H1 (cell line): ENCODE data around the gene YIPF7.

ENCODE experiments used
- CEBPB ChIP-seq: IDR thresholded peaks from 2 replicates; pipeline ENCODE4 v1.6.1; 2012; ENCODE audit warnings: low read depth, low read length
- TF ChIP-seq, protein P1 (sequence below), 3 experiments: IDR thresholded peaks; 1 replicate in 2 of 3; 2 replicates in 1 of 3; pipeline versions ENCODE4 v1.5.1 to v1.6.1; 2011; ENCODE audit warnings: low read length in 3 of 3, mild to moderate bottlenecking in 3 of 3, inconsistent platforms in 2 of 3, low read depth in 1 of 3, moderate library complexity in 1 of 3; ENCODE audit not compliant: insufficient read depth in 1 of 3; ENCODE audit errors: control extremely low read depth in 1 of 3

DNA sequence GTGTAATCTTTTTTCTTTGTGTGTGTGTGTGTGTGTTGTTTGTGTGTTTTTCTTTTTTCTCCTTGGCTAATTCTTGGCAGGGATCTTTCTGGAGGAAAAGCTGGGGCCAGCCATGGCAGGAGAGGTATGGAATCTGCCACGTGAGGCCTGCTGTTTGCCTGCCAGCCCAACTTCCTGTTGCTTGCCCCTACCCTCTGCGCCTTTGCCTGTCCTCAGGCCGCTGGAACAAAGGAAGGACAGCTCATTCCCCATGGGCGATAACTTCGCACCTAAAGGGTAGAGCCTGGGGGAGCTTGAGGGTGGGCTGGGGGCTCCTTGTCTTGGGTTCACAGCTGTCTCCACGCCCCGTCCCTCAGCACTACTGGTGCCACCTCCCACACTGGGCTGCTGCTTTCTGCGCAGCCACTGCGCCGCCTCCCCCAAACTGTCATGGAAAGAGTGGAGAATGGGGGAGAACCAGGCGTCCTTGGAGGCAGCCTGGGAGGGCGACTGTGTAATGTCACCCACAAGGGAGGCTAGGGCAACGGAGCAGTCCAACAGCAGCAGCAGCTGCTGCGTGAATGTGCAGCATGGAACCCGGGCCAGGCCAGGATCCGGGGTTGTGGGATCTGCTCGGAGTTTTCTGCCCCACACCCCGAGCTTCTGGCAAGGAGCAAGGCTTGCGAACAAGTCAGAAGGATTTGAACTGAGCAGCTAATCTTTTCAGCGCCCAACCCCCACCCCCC lies 12.3 kb upstream of the YIPF7 start:
- no peak for TF ChIP-seq CEBPB
- TF ChIP-seq, protein P1, sequence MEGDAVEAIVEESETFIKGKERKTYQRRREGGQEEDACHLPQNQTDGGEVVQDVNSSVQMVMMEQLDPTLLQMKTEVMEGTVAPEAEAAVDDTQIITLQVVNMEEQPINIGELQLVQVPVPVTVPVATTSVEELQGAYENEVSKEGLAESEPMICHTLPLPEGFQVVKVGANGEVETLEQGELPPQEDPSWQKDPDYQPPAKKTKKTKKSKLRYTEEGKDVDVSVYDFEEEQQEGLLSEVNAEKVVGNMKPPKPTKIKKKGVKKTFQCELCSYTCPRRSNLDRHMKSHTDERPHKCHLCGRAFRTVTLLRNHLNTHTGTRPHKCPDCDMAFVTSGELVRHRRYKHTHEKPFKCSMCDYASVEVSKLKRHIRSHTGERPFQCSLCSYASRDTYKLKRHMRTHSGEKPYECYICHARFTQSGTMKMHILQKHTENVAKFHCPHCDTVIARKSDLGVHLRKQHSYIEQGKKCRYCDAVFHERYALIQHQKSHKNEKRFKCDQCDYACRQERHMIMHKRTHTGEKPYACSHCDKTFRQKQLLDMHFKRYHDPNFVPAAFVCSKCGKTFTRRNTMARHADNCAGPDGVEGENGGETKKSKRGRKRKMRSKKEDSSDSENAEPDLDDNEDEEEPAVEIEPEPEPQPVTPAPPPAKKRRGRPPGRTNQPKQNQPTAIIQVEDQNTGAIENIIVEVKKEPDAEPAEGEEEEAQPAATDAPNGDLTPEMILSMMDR (IDR thresholded peaks at IDR 0.05; ENCODE audit: control extremely low read depth in 1 of 3, insufficient read depth in 1 of 3, low read depth in 1 of 3, low read length in 3 of 3) = no peak
